Measurements from ENCODE around the gene STK11IP.

GRCh38 chr2:219572237-219573001 lies 25.2 kb upstream of the STK11IP start, which contains the start of gene INHA:
- TF ChIP-seq, protein P1, sequence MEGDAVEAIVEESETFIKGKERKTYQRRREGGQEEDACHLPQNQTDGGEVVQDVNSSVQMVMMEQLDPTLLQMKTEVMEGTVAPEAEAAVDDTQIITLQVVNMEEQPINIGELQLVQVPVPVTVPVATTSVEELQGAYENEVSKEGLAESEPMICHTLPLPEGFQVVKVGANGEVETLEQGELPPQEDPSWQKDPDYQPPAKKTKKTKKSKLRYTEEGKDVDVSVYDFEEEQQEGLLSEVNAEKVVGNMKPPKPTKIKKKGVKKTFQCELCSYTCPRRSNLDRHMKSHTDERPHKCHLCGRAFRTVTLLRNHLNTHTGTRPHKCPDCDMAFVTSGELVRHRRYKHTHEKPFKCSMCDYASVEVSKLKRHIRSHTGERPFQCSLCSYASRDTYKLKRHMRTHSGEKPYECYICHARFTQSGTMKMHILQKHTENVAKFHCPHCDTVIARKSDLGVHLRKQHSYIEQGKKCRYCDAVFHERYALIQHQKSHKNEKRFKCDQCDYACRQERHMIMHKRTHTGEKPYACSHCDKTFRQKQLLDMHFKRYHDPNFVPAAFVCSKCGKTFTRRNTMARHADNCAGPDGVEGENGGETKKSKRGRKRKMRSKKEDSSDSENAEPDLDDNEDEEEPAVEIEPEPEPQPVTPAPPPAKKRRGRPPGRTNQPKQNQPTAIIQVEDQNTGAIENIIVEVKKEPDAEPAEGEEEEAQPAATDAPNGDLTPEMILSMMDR (IDR thresholded peaks at IDR 0.05), result no peak
- no peak for TF ChIP-seq POLR2A (IDR thresholded peaks at IDR 0.05)
